AML-193 (cell line): ENCODE data around the gene RFPL3.
A peak's percentile ranks its signal among the peaks of the same experiment; 100 is the strongest.
"Not testable (repeated sequence)": the region's sequence is repeated elsewhere in the genome, so short reads cannot be mapped to it uniquely, and the experiment has no call there.

Source experiments
- DNase-seq, 2 experiments: peaks; one replicate each; lab custom pipeline; 2025; lab: John Stamatoyannopoulos, UW

Gene RFPL3

DNA sequence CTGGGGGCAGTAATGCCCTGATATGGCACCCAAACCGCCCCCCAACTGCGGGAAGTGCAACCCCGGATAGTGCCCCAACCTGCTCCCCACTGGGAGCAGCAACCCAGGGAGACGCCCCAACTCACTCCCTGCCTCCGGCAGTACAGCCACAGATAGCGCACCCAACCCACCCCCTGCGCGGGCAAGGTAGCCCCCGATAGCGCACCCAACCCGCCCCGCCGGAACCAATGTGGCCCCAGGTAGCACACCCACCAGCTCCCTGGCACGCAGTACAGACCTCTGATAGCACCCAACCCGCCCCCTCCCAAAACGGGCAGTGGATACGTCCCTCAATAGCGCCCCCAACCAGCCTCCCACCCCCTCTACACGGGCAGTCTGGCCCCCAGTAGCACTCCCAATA is 3.8 kb upstream of the RFPL3 start:
- no peak for DNase-seq

GRCh38 chr22:32354360-32355351 is 3.0 kb upstream of the RFPL3 start:
- DNase-seq, result no peak

DNA sequence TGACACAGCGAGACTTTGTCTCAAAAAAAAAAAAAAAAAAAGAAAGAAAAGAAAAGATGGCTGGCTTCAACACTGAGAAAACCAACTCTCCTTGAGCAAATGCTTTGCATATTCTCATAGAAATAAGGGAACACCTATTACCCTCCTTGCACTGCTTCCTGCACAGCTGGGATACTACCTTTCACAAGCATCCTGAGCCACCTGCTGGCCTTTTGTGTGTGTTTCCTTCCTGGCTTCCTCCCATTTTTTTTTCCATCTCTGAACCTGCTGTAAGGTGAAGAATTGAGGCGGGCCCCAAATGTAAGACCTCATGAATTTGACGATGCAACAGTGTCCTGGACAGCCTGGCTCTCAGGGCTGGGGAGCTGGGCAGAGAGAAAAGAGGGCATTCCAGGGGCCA is 1.9 kb upstream of the RFPL3 start:
- no peak for DNase-seq

DNA sequence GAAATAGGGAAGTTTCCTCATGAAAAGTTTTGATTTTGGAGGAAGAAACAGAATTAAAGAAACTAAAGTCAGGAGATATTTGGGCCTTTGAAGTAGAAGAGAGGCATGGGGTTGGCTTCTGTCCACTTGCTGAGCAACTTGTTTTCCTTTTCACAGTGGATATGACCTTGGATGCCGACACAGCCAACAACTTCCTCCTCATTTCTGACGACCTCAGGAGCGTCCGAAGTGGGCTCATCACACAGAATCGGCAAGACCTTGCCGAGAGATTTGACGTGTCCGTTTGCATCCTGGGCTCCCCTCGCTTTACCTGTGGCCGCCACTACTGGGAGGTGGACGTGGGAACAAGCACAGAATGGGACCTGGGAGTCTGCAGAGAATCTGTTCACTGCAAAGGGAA is 2.4 kb downstream of the RFPL3 start:
- DNase-seq, result not testable (repeated sequence)

DNA sequence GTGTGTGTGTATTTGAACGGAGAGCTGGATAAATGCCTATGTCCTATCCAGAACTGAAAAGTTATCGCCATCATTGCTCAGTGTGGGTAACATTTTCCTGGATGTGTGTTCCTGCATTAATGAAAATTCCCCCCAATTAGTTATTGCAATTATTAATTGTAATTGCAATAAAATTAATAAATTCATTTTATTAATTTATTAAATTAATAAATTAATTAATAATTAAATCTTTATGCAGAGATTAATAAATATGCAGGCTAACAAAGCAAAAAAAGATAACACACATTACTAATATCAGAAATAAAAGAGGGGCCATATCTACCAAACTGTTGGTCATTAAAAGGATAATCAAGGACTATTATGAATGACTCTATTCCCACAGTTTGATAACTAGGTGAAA is 3.6 kb downstream of the RFPL3 start:
- DNase-seq, result no peak

- DNase-seq, result no peak
These were observed 6.5 kb downstream of the RFPL3 start for GRCh38 chr22:32364210-32364609.

DNA sequence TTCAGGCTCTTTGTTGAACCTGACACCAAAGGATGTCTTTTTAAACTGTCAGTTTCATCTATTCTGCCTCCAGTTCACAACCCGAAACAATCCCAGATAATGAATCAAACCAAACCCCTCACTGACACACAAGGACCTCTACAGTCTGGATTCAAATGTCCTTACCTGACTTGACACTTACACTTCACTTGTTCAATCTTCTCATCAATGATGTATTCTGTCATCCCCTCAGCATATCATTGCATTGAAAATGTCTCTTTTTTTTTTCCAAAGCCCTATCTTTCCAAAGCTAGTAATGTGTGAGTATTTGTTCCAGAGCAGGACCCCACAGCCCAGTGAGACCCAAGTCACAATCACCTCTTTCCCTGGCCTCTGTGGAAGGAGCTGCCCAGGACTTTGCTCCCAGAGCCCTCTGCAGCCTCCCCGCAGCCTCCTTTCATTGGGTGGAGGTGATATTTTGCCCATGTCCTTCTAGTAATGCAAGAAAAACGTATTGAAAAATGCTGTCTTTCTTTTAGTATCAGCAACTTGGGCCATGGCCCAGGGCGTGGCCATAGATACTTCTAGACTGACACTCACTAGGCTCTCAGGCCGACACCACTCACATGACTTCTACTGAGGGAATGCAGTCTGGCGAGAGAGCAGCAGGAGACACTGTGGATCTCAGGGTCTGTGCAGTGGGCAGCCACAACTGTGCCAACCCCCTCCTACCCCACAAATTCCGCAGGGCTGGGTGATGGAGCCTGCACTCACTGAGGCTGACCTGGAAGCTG is 18.2 kb downstream of the RFPL3 start:
- no peak for DNase-seq

DNA sequence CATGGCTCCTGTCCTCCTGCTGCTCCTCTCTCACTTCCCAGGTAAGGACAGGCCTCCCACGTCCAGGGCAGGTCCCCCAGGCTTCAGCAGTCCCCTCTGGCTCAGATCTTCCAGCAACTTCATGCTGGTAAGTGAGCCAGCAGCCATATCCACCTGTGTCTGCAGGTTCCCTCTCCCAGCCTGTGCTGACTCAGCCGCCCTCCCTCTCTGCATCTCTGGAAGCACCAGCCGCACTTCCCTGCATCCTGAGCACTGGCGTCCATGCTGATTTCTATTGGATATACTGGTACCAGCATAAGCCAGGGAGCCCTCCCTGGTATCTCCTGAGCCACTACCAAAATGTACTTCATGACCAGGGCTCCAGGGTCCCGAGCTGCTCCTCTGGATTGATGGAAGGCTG is 19.0 kb downstream of the RFPL3 start:
- DNase-seq, result no peak

- peak; percentile 27 to 43 for DNase-seq
These were observed 21.1 kb downstream of the RFPL3 start for GRCh38 chr22:32378707-32379272.

DNA sequence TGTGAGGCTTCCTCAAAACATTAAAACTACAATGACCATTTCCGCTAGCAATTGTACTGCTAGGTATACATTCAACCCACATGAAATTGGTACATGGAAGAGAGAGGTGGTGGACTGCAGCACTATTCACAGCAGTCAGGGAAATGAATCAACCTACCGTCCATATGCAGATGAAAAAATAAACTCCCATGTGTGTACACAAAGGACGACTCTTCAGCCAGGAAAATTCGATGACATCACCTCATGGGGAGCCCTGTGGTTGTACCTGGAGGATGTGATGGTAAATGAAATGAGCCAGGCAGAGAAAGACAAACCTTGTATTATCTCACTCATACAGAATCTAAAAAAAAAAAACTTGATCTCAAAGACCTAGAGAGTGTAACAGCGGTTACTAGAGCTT is 23.3 kb downstream of the RFPL3 start:
- no peak for DNase-seq

DNA sequence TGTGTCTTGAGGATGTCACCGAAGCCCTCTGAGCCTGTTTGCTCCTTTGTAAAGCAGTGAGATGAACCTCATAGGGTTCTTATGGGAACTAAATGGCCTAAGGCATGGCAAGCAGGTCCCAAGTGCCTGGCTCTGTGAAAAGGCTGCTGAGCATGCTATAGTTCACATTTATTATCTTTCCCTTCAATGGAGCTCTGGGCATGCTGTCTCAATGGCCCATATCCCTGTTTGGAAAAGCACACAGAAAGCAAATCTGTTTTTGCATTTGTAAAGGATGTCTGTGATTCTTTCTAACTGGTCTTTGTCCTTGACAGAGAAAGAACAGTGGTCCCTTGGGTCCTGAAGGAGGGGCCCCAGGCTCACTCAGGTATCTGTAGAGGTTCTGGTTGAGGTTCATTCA is 28.0 kb downstream of the RFPL3 start:
- no peak for DNase-seq

GRCh38 chr22:32389685-32390084 is 32.0 kb downstream of the RFPL3 start:
- peak; percentile 12 to 51 for DNase-seq

DNA sequence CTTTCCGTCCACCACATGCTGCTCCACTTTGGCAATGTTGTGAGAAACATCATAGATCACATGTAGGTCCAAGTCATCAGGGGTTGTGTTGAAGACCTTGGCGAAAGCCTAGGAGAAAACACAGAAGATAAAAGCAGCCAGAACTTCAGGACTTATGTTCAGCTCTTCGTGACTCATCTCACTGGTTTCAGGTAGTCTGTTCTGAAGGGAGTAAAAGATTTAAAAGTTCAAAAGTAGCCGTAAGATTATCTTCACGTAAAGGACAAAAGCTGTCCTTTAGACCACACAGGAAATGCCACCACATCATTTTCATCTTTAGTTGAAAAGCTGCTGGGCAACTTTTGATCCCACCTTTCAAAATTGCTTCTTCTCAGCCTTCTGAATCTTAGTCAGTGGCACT is 37.4 kb downstream of the RFPL3 start:
- DNase-seq, result no peak

DNA sequence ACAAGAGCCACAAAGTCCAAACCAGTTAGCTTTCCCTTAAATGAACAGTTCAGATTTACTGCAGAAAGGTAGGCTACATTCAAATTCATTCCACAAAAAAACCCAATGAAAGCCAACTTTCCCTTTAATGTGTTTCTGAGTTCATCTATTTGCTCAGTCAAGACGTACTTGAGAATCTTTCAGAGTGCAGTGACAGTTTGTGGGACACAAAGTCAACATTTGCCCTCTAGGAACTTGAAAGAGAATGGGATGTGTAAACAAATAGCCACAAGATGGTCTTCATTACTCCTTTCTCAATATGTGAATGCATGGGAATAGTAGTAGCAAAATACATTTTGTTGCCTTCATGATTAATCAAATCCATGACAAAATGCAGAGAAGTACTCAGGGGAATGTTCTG is 38.6 kb downstream of the RFPL3 start:
- no peak for DNase-seq

- no peak for DNase-seq
These were observed 39.1 kb downstream of the RFPL3 start for GRCh38 chr22:32396746-32397145.

DNA sequence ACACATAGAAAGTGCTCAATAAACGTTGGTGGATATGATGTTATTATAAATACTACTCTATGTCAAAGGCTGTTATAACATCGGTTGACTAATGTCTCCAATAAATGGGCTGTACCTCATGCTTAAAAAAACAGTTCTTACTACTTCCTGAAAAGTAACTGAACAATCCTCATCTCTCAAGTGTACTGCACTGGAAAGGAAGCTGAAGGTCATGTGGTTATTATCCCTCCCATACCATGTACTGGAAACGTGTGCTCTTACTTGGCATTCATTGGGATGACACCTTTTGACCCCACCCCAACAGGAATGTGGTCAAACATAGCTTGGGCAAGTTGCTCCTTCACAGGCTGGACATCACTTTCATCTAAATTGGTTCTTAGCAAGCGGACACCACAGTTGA is 43.8 kb downstream of the RFPL3 start:
- no peak for DNase-seq

- no peak for DNase-seq
These were observed 46.4 kb downstream of the RFPL3 start for GRCh38 chr22:32404021-32404420.

DNA sequence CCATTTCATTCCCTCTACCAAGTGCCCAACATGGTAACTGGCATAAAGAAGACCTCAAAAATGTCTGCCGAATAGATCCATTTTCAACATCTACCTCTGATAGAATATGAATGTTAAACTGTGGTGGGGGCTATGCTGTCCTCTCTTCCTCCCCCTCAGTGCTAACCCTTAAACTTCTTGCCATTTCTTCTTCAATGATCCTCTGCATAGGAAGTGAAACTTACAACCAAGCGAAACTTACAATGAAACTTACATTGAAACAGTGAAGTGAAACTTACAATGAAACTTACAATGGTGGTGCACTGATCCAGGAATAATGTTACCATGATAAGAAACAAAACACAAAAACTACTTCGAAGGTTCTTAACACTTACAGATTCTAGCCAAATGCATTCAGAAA is 49.6 kb downstream of the RFPL3 start:
- DNase-seq, result no peak

- DNase-seq, result no peak
These were observed 50.3 kb downstream of the RFPL3 start for GRCh38 chr22:32407936-32408335.

DNA sequence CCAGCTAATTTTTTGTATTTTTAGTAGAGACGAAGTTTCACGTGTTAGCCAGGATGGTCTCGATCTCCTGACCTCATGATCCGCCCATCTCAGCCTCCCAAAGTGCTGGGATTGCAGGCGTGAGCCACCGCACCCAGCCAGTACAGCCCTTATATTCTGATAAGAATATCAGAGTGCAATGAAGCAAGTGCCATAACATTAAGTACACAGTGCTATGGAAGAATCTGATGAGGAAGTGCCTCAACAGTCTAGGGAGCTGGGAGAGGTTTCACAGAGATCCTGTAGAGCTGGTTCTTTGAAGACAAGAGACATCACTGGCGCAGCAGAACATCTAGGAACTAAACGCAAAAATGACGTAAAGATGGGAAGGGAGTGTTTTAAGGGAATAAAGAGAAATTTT is 52.3 kb downstream of the RFPL3 start:
- DNase-seq, result no peak

- no peak for DNase-seq
These were observed 52.8 kb downstream of the RFPL3 start for GRCh38 chr22:32410459-32410858.
